ENCODE data around the gene KCNK3. TPM values are rescaled to one million over a fixed set of nuclear protein-coding genes. Genes with fewer than 3 reads are reported as not detected.
A peak's percentile ranks its signal among the peaks of the same experiment; 100 is the strongest.
"Not testable (repeated sequence)": the region's sequence is repeated elsewhere in the genome, so short reads cannot be mapped to it uniquely, and the experiment has no call there.

KCNK3 gene
- total RNA-seq, 1 donor from 2014 or later, result 21.7 TPM

- Mint-ChIP-seq H3K9me3 (ENCODE audit: unreplicated experiment) (peaks cover 9% of the 10 kb centered on the region), H3K4me1 (ENCODE audit: low read depth, unreplicated experiment) (peaks cover 20% of the 10 kb centered on the region), H3K36me3 (ENCODE audit: unreplicated experiment) (no peaks in the 10 kb centered on the region), H3K27me3 (ENCODE audit: unreplicated experiment) (peaks cover 5% of the 10 kb centered on the region), H3K4me3 (ENCODE audit: unreplicated experiment) (no peak overlapping the region), H3K27ac (ENCODE audit: unreplicated experiment) (peak overlapping the region; percentile 26)
- no peak for TF ChIP-seq CTCF (IDR thresholded peaks at IDR 0.05; ENCODE audit: partially characterized antibody, unreplicated experiment)
- DNase-seq, result no peak
These were observed 41.1 kb upstream of the KCNK3 start for GRCh38 chr2:26651470-26651771.

GRCh38 chr2:26651799-26652198, 40.7 kb upstream of the KCNK3 start:
- no peak for DNase-seq
- H3K9me3 Mint-ChIP-seq (ENCODE audit: unreplicated experiment), result peaks cover 9% of the 10 kb centered on the region
- peaks cover 5% of the 10 kb centered on the region for H3K27me3 Mint-ChIP-seq (ENCODE audit: unreplicated experiment)
- peaks cover 20% of the 10 kb centered on the region for H3K4me1 Mint-ChIP-seq (ENCODE audit: low read depth, unreplicated experiment)
- TF ChIP-seq CTCF (IDR thresholded peaks at IDR 0.05; ENCODE audit: partially characterized antibody, unreplicated experiment), result no peak
- no peaks in the 10 kb centered on the region for H3K36me3 Mint-ChIP-seq (ENCODE audit: unreplicated experiment)
- H3K27ac Mint-ChIP-seq (ENCODE audit: unreplicated experiment), result peak overlapping the region; percentile 26
- no peak overlapping the region for H3K4me3 Mint-ChIP-seq (ENCODE audit: unreplicated experiment)

- H3K27me3 Mint-ChIP-seq (ENCODE audit: unreplicated experiment), result peaks cover 5% of the 10 kb centered on the region
- no peak for TF ChIP-seq CTCF (IDR thresholded peaks at IDR 0.05; ENCODE audit: partially characterized antibody, unreplicated experiment)
- no peak for DNase-seq
- H3K4me1 Mint-ChIP-seq (ENCODE audit: low read depth, unreplicated experiment), result peaks cover 18% of the 10 kb centered on the region
- H3K9me3 Mint-ChIP-seq (ENCODE audit: unreplicated experiment), result peaks cover 9% of the 10 kb centered on the region
- H3K4me3 Mint-ChIP-seq (ENCODE audit: unreplicated experiment), result no peak overlapping the region
- H3K27ac Mint-ChIP-seq (ENCODE audit: unreplicated experiment), result no peak overlapping the region
- H3K36me3 Mint-ChIP-seq (ENCODE audit: unreplicated experiment), result no peaks in the 10 kb centered on the region
These were observed 40.0 kb upstream of the KCNK3 start for GRCh38 chr2:26652361-26653041.

GRCh38 chr2:26653207-26654060, 39.1 kb upstream of the KCNK3 start:
- Mint-ChIP-seq H3K27me3 (ENCODE audit: unreplicated experiment) (peaks cover 5% of the 10 kb centered on the region), H3K4me1 (ENCODE audit: low read depth, unreplicated experiment) (peaks cover 18% of the 10 kb centered on the region), H3K36me3 (ENCODE audit: unreplicated experiment) (no peaks in the 10 kb centered on the region), H3K27ac (ENCODE audit: unreplicated experiment) (no peak overlapping the region), H3K4me3 (ENCODE audit: unreplicated experiment) (no peak overlapping the region), H3K9me3 (ENCODE audit: unreplicated experiment) (peaks cover 9% of the 10 kb centered on the region)
- no peak for TF ChIP-seq CTCF (IDR thresholded peaks at IDR 0.05; ENCODE audit: partially characterized antibody, unreplicated experiment)
- DNase-seq, result no peak

- H3K27ac Mint-ChIP-seq (ENCODE audit: unreplicated experiment), result no peak overlapping the region
- H3K4me1 Mint-ChIP-seq (ENCODE audit: low read depth, unreplicated experiment), result peaks cover 18% of the 10 kb centered on the region
- H3K36me3 Mint-ChIP-seq (ENCODE audit: unreplicated experiment), result peaks cover 4% of the 10 kb centered on the region
- H3K4me3 Mint-ChIP-seq (ENCODE audit: unreplicated experiment), result no peak overlapping the region
- peaks cover 5% of the 10 kb centered on the region for H3K27me3 Mint-ChIP-seq (ENCODE audit: unreplicated experiment)
- no peak for DNase-seq
- peaks cover 9% of the 10 kb centered on the region for H3K9me3 Mint-ChIP-seq (ENCODE audit: unreplicated experiment)
- TF ChIP-seq CTCF (IDR thresholded peaks at IDR 0.05; ENCODE audit: partially characterized antibody, unreplicated experiment), result no peak
These were observed 38.5 kb upstream of the KCNK3 start for GRCh38 chr2:26654061-26654340.

- not testable (repeated sequence) for H3K27me3 Mint-ChIP-seq (ENCODE audit: unreplicated experiment); H3K36me3 Mint-ChIP-seq (ENCODE audit: unreplicated experiment); H3K27ac Mint-ChIP-seq (ENCODE audit: unreplicated experiment); H3K4me3 Mint-ChIP-seq (ENCODE audit: unreplicated experiment); H3K9me3 Mint-ChIP-seq (ENCODE audit: unreplicated experiment); DNase-seq
- peaks cover 13% of the 10 kb centered on the region for H3K4me1 Mint-ChIP-seq (ENCODE audit: low read depth, unreplicated experiment)
These were observed 37.4 kb upstream of the KCNK3 start for GRCh38 chr2:26655120-26655519.
